Measurements from ENCODE around the gene SBNO2. TPM values are rescaled to one million over a fixed set of nuclear protein-coding genes. Genes with fewer than 3 reads are reported as not detected.

Gene SBNO2
- polyA plus RNA-seq, 4 donors, result 11.8 to 23.5 (median 14.0) TPM

DNA sequence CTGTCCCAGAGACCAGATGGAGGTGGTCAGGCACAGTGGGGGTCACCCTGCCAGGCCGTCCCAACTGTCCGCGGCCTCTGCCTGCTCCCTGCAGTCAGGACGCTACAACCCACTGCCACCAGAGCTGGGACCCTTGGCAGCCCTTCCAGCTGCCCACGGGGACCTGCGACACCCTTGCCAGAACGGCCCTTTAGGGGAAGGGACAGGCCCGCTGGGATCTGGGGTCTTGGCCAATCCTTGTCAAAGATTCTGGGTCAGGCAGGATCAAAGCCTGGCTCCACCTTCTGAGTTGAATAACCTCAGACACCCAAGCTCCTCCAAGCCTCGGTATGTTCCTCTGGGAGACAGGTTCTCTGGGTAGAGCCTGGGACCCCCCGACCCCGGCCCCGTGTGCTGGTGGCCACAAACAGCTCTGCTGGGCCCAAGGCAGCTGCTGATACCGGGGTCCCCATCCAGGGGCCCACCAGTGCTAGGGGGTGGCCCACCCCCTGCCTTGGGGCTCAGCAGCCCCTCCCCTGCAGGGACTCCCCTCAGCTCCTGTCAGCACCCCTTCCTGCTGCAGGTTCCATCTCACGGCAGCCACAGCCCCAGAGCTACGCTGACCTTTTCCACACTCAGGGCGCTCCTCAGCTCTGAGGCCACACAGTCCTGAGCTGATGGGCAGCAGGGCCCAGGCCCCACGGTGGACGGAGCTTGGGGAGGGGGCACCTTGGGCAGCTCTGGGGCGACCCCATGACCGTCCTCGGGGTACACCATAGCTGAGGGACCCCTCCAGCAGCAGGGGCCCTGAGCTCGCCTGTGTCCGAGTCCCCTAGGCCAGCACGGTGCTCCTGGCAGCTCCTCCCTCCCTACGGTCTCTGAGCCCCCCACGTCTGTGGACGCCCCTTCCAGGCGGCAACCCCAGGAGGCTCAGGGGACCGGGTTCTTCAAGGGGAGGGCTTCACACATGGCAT, 18.4 kb downstream of the SBNO2 start:
- no peak for DNase-seq (ENCODE audit: low read depth in 4 of 4, low spot score in 3 of 4)

DNA sequence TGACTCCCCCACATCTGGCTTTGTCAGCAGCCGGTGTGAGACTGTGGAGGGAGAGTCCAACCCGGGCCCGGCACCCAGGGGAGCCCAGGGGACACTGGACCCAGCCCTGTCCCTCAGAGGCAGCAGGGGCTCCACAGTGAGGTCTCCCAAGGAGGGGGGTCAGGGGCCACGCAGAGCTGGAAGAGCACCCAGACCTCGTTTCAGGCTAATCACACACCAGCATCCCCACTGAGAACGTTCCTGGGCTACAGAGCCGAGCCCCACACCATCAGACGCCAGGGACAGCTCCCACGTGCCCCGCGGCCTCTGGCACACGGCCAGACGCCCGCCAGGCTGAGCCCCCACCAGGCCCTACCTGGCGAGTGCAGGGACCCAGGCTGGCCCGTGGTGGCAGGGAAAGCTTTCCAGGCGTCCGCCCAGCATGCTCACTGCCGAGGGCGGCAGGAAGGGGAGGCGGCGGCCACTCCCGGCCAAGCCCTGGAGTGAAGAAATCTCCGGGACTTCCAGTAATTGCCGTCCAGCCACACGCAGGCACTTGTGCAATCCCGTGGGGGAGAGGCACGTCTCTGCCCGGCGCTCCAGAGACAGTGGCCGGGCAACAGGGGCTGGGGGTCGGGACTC, 19.2 kb downstream of the SBNO2 start:
- no peak for DNase-seq (ENCODE audit: low read depth in 4 of 4, low spot score in 3 of 4)

DNA sequence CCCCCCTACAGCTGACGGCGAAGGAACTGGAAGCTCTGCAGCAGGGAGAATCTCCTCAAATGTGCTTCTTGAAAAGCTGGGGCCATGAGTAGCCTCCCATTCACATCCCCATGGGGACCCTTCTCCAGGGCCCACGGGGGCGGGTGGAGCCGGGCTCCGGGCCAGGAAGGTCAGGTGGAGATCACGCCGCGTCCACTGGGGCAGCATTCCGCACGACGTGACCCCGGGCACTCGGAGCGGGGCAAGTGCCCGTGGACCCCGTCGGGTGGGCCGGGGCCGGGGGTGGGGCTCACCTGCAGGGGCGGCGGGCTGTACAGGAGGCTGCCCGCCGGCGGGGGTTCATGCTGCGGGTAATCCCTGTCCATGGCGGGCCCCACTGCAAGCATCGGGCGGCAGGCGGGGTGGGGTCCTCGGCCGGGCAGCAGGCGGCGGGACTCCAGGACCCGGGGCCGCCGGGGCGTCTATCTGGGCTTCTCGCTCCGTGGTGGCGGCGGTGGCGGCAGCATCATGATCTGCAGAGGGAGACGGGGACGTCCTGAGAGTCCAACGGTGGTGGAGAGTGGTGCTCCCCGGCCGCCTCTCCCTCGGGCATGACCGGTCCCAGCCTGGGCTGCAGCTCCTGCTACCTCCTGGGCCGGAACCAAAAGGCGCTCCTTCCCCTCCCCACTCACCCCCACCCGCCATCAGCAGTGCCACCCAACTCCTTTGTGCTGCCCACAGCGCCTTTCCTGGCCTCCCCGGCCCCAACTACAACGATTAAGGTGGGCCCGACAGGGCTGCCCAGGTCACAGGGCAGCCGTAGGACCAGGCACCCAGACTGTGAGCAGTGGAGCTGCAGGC, 20.0 kb downstream of the SBNO2 start:
- no peak for DNase-seq (ENCODE audit: low read depth in 4 of 4, low spot score in 3 of 4)

DNA sequence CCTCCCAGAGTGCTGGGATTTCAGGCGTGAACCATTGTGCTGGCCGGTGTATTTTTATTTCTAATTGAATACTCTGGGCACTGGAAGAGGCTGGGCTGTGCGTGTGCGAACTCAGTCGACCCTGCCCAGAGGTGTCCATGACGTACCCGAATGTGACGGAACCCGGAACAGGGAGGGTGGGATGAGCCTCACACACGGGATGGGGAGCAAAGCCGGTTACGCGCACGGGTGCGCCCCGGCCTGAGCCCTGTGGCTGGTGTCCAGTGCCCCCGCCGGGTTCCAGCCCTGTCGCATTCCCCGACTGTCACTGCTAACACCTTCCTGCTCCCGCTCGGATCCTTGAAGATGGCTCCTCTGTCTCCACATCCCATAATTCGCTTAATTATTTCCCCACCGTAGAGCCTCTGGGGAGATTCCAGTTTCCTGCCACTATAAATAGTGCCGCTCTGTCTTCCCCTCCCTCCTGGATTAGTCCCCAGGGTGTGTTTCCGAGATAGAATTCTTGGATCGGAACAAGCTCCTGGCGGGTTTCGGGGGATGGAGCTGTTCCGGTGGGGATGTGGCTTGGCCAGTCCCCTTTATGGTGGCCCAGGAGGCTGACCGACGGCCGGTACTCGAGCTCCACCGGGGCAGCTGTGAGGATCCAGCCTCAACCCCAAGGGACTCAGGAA, 22.0 kb downstream of the SBNO2 start:
- no peak for DNase-seq (ENCODE audit: low read depth in 4 of 4, low spot score in 3 of 4)

DNA sequence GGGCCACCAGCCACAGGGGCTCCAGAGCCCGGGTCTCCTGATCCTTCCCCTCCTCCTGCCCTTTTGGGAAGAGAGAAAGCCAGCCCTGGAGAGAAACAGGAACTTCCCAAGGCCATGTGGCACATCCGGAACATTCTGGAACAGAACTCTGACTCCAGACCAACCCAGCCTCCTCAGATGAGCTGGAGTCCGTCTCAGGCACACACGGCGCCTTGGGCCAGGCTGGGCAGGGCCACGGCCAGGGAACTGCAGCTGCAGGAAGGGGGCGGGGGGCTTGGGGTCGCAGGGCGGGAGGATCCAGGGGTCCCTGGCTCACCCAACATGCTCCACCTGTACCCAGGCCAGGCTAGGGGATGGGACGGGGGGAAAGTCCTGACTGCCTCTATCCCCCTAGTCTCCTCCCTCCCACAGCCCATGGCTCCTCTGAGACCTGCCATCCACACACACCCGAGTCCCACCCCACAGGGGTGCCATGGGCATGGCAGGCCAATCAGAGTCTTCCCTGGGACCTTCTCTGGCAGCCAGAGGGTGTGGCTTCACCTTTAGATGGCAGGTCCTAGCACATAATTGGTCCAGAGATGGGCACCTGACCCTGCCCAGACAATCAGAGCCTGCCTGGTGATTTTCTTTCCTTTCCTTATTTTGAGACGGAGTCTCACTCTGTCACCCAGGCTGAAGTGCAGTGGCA, 22.9 kb downstream of the SBNO2 start:
- no peak for DNase-seq (ENCODE audit: low read depth in 4 of 4, low spot score in 3 of 4)

DNA sequence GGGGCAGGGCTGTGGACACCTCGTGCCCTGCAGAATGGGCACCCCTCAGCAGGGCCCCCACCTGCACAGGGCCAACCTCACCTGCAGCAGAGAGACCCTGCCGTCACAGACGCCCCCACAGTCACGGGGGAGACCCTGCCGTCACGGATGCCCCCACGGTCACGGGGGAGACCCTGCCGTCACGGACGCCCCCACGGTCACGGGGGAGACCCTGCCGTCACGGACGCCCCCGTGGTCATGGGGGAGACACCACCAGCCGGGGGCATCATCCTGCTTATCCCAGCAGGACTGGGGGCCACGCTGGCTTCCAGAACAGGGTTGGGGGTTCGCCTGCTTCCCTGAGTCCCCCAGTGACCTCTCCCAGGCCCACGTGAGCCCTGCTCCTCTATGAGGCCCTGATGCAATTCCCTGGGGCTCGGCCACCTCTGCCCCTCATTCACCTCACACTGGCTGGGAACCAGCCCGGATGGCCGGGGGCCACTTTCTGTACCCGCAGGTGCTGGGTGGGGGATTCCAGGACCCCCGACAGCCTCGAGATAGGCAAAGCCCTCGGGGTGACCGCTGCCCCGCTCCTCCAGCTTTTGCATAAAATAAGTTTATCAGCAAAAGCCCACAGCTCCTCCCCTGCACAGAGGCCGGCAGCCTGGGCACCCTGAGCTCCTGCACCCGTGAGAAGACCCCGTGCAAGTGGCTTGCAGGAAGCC, 23.6 kb downstream of the SBNO2 start:
- no peak for DNase-seq (ENCODE audit: low read depth in 4 of 4, low spot score in 3 of 4)

DNA sequence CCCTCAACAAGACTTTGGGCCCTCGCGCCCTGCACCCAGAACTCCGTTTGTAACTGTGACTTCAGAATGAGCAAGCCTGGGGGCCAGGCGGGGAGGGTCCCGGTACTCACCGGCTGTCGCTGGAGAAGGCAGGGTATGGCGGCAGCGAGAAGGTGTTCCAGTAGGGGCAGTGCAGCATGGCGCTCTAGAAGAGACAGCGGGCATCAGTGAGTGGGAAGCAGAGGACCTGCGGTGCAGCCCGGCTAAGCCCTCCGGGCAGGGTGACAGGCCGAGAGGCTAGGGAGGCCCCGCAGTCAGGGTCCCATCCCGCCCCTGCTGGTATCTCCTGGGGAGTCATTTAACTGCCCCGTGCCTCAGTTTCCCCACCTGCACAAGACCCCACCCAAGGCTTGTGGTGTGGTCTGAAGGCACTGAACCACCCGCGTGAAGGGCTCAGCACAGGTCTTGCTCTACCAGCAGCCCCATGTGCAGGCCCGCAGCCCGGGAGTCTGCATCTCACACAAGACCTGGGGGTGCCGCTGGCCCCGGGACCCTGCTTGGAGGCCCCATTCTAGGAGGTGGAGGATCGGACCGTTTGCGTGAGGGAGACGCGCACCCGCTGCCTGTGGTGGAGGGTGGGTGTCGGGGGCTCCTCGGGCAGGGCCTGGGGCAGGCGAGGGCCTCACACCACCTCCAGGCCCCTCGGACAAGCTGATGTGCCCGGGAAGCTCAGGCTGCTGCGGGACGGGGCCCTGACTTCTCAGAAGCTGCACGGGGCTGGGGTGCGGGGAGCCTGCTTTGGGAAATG, 24.6 kb downstream of the SBNO2 start:
- DNase-seq (ENCODE audit: low read depth in 4 of 4, low spot score in 3 of 4), result no peak

DNA sequence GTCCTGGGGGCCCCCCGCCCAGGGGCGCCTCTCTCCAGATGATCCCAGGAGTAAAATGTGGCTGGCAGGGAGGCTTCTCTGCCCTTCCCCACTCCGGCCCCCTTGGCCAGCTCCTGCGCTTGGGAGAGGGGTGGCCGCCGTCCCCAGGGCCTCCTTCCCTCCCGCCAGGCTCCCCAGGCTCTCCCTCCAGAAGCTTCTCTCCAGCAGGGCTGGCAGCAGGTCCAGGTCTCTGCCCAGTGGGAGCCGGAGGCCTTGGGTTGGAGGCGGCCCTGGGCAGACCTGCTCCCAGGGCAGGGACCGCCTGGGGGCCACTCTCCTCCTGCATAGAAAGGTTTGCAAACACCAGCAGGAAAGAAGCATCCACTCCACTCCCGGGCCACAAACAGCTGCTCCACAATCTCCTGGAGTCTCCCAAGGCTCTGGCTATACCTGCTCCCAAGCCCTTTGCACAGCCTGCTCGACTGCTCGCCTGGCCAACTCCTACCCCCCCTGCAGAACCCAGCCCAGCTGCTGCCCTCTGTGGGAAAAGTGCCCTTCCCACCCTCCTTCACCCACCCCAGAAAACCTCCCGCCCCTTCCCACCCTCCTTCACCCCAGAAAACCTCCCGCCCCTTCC, 26.0 kb downstream of the SBNO2 start:
- no peak for DNase-seq (ENCODE audit: low read depth in 4 of 4, low spot score in 3 of 4)

DNA sequence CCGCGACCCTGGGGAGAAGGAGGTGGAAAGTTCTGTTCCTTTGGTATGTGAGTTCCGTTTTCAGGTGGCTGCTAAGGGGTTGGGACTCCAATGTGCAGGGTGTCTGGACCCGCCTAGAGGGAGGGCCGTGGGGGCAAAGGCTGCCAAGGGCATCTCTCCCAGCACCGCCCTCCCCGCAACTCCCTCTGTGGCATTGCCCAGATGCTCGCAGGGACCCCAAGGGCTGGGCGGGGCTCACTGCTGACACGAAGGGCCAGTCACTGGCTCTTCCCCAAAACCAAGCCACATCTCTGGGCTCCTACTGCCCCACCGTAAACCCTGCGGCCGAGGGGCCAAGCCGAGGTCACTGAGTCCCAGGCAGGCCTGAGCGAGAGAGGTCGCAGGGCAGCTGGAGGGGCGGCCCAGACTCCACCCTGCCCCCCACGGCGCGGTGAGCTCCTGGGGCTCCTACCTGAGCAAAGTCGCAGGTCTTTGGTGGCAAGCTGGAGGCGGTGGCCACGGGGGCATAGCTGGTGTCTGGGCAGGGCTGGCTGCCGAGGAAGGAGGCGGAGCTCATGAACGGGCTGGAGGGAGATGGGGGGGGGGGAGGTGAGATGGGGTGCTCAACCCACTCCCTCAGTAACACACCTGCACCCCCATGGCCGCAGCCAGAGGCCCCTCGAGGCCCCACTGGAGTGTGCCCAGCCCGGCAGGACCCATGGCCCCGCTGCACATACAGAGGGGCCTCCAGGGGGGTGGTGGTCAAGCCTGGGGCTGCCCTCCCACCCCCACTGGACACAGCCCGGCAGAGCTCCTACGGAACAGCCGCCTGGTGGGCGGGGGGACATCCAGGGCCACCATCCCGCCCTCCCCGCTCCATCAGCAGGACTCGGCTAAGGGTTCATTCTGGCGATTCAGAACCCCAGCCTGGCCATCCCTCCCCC, 26.9 kb downstream of the SBNO2 start:
- no peak for DNase-seq (ENCODE audit: low read depth in 4 of 4, low spot score in 3 of 4)

DNA sequence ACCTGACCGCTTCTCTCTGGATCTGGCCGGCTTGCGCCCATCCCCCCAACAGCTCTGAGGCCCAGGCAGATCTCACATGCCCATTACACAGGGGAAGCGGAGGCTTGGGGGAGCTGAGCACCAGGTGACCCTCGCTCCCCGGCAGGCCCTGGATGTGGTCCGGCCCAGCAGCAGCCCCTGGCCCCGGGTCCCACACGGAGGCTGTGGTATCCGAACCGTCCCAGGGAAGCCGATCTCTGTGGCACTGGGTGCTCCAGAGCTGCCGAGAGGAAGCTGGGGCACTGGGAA, 27.7 kb downstream of the SBNO2 start:
- DNase-seq (ENCODE audit: low read depth in 4 of 4, low spot score in 3 of 4), result no peak

DNA sequence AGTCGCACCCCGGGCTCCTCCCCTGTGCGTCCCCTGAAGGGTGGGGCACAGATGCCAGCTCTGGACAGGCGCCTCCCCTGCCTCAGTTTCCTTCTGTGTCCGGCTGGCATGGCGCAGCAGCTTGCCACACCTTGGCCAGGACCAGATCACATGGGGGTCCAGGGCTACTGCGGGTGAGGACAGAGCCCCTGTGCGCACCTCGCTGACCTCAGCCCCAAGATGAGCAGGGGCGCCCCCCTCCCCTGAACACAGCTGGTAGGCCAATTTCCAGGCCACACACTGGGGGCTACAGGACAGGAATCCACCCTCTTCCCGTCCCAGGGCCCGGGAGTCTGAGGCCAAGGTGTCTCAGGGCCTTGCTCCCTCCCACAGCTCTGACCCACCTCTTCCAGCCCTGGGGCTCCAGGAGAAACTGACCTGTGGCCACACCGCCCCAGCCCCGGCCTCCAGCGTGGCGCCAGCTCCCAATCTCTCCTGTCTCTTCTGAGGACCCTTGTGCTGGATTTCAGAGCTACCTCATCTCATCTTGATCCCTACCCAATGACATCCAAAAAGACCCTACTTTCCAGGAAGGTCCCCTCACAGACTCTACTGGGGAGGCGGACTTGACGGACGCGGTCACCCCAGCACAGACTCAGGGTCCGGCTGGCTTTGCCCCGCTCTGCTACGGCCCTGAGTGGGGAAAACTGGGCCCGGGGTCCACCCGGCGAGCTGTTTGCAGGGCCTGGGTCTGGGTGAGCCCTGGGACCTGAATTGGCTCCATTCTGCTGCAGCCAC, 28.2 kb downstream of the SBNO2 start:
- DNase-seq (ENCODE audit: low read depth in 4 of 4, low spot score in 3 of 4), result no peak

DNA sequence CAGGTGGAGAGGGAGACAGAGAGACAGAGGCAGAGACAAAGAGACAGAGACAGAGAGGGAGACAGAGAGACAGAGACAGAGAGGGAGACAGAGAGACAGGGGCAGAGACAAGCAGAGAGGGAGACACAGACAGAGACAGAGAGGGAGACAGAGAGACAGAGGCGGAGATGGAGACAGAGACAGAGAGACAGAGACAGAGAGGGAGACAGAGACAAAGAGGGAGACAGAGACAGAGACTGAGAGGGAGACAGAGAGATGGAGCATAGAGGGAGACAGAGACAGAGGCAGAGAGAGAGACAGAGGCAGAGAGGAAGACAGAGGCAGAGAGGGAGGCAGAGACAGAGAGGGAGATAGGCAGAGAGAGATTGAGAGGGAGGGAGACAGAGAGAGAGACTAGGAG, 29.3 kb downstream of the SBNO2 start:
- no peak for DNase-seq (ENCODE audit: low read depth in 4 of 4, low spot score in 3 of 4)

DNA sequence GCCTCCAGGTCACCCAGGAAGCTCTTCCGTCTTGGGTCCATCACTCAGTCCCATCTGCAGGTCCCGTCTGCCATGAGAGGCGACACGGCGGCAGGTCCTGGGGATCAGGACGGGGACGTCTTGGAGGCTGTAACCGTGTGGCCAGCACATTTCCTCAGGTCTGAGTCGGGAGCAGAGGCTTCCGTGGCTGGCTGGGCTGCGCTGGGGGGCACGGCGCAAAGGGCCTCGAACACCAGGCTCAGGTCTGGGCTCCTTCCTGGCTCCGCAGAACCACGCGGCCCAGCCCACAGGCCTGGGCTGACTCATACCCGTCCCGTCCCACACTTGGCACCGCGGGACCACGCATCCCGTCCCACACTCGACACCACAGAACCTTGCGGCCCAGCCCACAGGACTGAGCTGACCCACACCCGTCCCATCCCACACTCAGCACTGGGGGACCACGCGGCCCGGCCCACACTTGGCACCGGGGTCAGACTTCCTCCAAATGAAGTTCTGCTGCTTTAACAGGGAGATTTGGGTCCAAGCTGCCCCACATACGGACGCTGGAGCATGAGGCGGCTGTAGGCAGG, 30.2 kb downstream of the SBNO2 start:
- DNase-seq (ENCODE audit: low read depth in 4 of 4, low spot score in 3 of 4), result no peak

DNA sequence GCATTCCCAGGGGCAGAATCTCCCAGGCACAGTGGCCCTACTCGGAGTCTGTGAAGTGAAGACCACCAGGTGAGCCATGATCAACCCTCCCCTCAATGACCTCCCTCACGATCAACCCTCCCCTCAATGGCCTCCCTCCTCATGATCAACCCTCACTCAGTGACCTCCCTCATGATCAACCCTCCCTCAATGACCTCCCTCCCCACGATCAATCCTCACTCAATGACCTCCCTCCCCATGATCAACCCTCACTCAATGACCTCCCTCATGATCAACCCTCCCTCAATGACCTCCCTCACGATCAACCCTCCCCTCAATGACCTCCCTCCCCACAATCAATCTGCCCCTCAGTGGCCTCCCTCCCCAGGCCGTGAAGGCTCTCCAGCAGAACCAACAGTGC, 32.1 kb downstream of the SBNO2 start:
- no peak for DNase-seq (ENCODE audit: low read depth in 4 of 4, low spot score in 3 of 4)

DNA sequence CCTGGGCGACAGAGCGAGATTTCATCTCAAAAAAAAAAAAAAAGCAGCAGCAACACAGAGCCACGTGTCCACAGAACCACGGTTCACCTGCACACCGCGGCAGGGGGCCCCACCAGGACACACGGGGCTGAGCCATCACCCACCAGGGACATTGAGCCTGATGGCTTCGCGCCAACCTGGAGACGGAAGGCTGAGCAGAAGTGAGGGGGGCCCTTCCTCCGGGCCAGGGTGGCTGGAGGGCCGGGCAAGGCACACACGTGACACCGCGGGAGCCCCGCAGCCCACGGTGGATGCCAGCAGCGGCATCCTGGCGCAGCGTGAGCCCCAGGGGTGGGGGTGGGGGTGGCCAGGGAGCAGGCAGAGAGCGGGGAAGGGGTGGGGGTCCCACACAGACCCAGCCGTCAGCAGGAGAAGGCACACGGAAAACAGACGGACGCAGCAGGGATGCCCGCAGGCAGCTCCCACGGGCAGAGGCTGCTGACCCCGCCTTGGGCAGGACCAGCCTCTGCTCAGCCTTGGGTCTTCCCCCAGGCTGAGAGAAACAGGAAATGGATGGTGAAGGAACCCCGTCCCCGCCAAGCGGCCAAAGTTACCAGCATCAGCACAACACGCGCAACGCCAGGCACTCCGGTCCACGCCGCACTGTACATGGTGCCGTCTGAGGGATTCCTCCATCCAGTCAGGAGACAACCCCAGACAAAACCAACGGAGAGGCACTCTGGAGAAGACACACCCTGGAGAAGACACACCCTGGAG, 33.6 kb downstream of the SBNO2 start:
- DNase-seq (ENCODE audit: low read depth in 4 of 4, low spot score in 3 of 4), result no peak

DNA sequence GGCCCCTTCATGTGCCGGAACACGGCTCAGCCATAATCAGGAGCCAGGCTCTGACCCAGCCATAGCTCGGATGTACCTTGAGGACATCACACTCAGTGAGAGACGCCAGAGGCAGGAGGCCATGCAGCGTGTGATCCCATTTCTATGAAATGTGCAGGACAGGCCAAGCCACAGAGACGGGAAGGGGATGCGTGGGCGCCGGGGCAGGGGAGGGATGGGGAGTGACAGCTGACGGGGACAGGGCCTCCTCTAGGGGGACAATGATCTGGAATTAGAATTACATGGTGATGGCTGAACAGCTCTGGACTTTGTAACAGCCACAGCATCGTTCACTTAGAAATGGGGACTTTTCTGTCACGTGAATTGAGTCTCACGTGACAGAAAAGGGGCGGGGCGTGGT, 34.9 kb downstream of the SBNO2 start:
- no peak for DNase-seq (ENCODE audit: low read depth in 4 of 4, low spot score in 3 of 4)
